ENCODE measurements around the gene IQGAP3.

Gene IQGAP3

GRCh38 chr1:156547434-156547833, 24.9 kb downstream of the IQGAP3 start:
- Mint-ChIP-seq H3K27me3 (no peaks in the 10 kb centered on the region), H3K9me3 (no peaks in the 10 kb centered on the region), H3K27ac (no peak overlapping the region), H3K4me3 (no peak overlapping the region), H3K36me3 (ENCODE audit: low read depth) (no peaks in the 10 kb centered on the region), H3K4me1 (peaks cover 6% of the 10 kb centered on the region)
- ATAC-seq, result no peak
- DNase-seq, result no peak

- H3K27ac Mint-ChIP-seq, result no peak overlapping the region
- no peak for ATAC-seq
- H3K27me3 Mint-ChIP-seq, result no peaks in the 10 kb centered on the region
- no peaks in the 10 kb centered on the region for H3K36me3 Mint-ChIP-seq (ENCODE audit: low read depth)
- H3K4me3 Mint-ChIP-seq, result no peak overlapping the region
- H3K4me1 Mint-ChIP-seq, result no peaks in the 10 kb centered on the region
- no peaks in the 10 kb centered on the region for H3K9me3 Mint-ChIP-seq
- no peak for DNase-seq
Observed at GRCh38 chr1:156546267-156546666, 26.1 kb downstream of the IQGAP3 start.

- Mint-ChIP-seq H3K27ac (no peak overlapping the region), H3K9me3 (no peaks in the 10 kb centered on the region), H3K4me1 (no peaks in the 10 kb centered on the region), H3K4me3 (no peak overlapping the region), H3K27me3 (no peaks in the 10 kb centered on the region), H3K36me3 (ENCODE audit: low read depth) (no peaks in the 10 kb centered on the region)
- DNase-seq, result no peak
- ATAC-seq, result no peak
Observed at GRCh38 chr1:156544592-156545102, 27.7 kb downstream of the IQGAP3 start.

GRCh38 chr1:156543066-156543465, 29.3 kb downstream of the IQGAP3 start:
- no peaks in the 10 kb centered on the region for H3K4me1 Mint-ChIP-seq
- H3K4me3 Mint-ChIP-seq, result no peak overlapping the region
- no peaks in the 10 kb centered on the region for H3K27me3 Mint-ChIP-seq
- H3K27ac Mint-ChIP-seq, result no peak overlapping the region
- ATAC-seq (no peak), DNase-seq (no peak)
- H3K9me3 Mint-ChIP-seq, result no peaks in the 10 kb centered on the region
- no peaks in the 10 kb centered on the region for H3K36me3 Mint-ChIP-seq (ENCODE audit: low read depth)

GRCh38 chr1:156540955-156541354, 31.4 kb downstream of the IQGAP3 start:
- H3K27me3 Mint-ChIP-seq, result no peaks in the 10 kb centered on the region
- H3K27ac Mint-ChIP-seq, result no peak overlapping the region
- ATAC-seq, result no peak
- no peak for DNase-seq
- no peaks in the 10 kb centered on the region for H3K9me3 Mint-ChIP-seq
- H3K36me3 Mint-ChIP-seq (ENCODE audit: low read depth), result peaks cover 2% of the 10 kb centered on the region
- no peaks in the 10 kb centered on the region for H3K4me1 Mint-ChIP-seq
- no peak overlapping the region for H3K4me3 Mint-ChIP-seq

- no peaks in the 10 kb centered on the region for H3K4me1 Mint-ChIP-seq
- no peak for DNase-seq
Observed at GRCh38 chr1:156539818-156540355, 32.5 kb downstream of the IQGAP3 start.

GRCh38 chr1:156538711-156539440, 33.5 kb downstream of the IQGAP3 start:
- ATAC-seq, result no peak
- Mint-ChIP-seq H3K9me3 (no peaks in the 10 kb centered on the region), H3K4me3 (no peak overlapping the region), H3K27ac (no peak overlapping the region), H3K36me3 (ENCODE audit: low read depth) (peaks cover 2% of the 10 kb centered on the region), H3K27me3 (no peaks in the 10 kb centered on the region), H3K4me1 (no peaks in the 10 kb centered on the region)
- DNase-seq, result no peak

More at GRCh38 chr1:156539818-156540355, 32.5 kb downstream of the IQGAP3 start:
- no peak overlapping the region for H3K4me3 Mint-ChIP-seq
- ATAC-seq, result no peak
- no peaks in the 10 kb centered on the region for H3K27me3 Mint-ChIP-seq
- peaks cover 2% of the 10 kb centered on the region for H3K36me3 Mint-ChIP-seq (ENCODE audit: low read depth)
- H3K27ac Mint-ChIP-seq, result peak overlapping the region; percentile 1
- no peaks in the 10 kb centered on the region for H3K9me3 Mint-ChIP-seq

- H3K27me3 Mint-ChIP-seq, result no peaks in the 10 kb centered on the region
Observed at GRCh38 chr1:156537027-156537426, 35.3 kb downstream of the IQGAP3 start.

GRCh38 chr1:156534424-156535060, 37.8 kb downstream of the IQGAP3 start:
- DNase-seq (no peak), ATAC-seq (no peak)
- Mint-ChIP-seq H3K4me1 (no peaks in the 10 kb centered on the region), H3K27ac (no peak overlapping the region), H3K9me3 (no peaks in the 10 kb centered on the region), H3K36me3 (ENCODE audit: low read depth) (peaks cover 2% of the 10 kb centered on the region), H3K27me3 (no peaks in the 10 kb centered on the region), H3K4me3 (no peak overlapping the region)

More at GRCh38 chr1:156537027-156537426, 35.3 kb downstream of the IQGAP3 start:
- Mint-ChIP-seq H3K4me3 (no peak overlapping the region), H3K36me3 (ENCODE audit: low read depth) (peaks cover 2% of the 10 kb centered on the region), H3K9me3 (no peaks in the 10 kb centered on the region), H3K27ac (no peak overlapping the region), H3K4me1 (no peaks in the 10 kb centered on the region)
- DNase-seq (no peak), ATAC-seq (no peak)

- no peaks in the 10 kb centered on the region for H3K27me3 Mint-ChIP-seq
- H3K4me3 Mint-ChIP-seq, result no peak overlapping the region
- peaks cover 2% of the 10 kb centered on the region for H3K36me3 Mint-ChIP-seq (ENCODE audit: low read depth)
- H3K9me3 Mint-ChIP-seq, result no peaks in the 10 kb centered on the region
- no peaks in the 10 kb centered on the region for H3K4me1 Mint-ChIP-seq
- ATAC-seq (no peak), DNase-seq (no peak)
- no peak overlapping the region for H3K27ac Mint-ChIP-seq
Observed at GRCh38 chr1:156533568-156534220, 38.7 kb downstream of the IQGAP3 start.

GRCh38 chr1:156532374-156532773, 40.0 kb downstream of the IQGAP3 start:
- DNase-seq, result no peak
- peaks cover 2% of the 10 kb centered on the region for H3K36me3 Mint-ChIP-seq (ENCODE audit: low read depth)
- no peak overlapping the region for H3K27ac Mint-ChIP-seq
- ATAC-seq, result no peak
- H3K9me3 Mint-ChIP-seq, result no peaks in the 10 kb centered on the region
- H3K27me3 Mint-ChIP-seq, result no peaks in the 10 kb centered on the region
- H3K4me1 Mint-ChIP-seq, result peaks cover 9% of the 10 kb centered on the region
- H3K4me3 Mint-ChIP-seq, result no peak overlapping the region

- Mint-ChIP-seq H3K27ac (no peak overlapping the region), H3K36me3 (ENCODE audit: low read depth) (peaks cover 10% of the 10 kb centered on the region), H3K9me3 (no peaks in the 10 kb centered on the region), H3K27me3 (no peaks in the 10 kb centered on the region), H3K4me3 (no peak overlapping the region), H3K4me1 (peaks cover 23% of the 10 kb centered on the region)
- DNase-seq, result no peak
- no peak for ATAC-seq
Observed at GRCh38 chr1:156530006-156530405, 42.4 kb downstream of the IQGAP3 start.

- Mint-ChIP-seq H3K27ac (no peak overlapping the region), H3K4me1 (peaks cover 34% of the 10 kb centered on the region), H3K27me3 (no peaks in the 10 kb centered on the region), H3K36me3 (ENCODE audit: low read depth) (peaks cover 10% of the 10 kb centered on the region), H3K4me3 (no peak overlapping the region), H3K9me3 (no peaks in the 10 kb centered on the region)
- DNase-seq, result no peak
- no peak for ATAC-seq
Observed at GRCh38 chr1:156528875-156529425, 43.4 kb downstream of the IQGAP3 start.

- DNase-seq (no peak), ATAC-seq (no peak)
- Mint-ChIP-seq H3K36me3 (ENCODE audit: low read depth) (peaks cover 10% of the 10 kb centered on the region), H3K4me3 (no peak overlapping the region), H3K27ac (no peak overlapping the region), H3K4me1 (peaks cover 36% of the 10 kb centered on the region), H3K9me3 (no peaks in the 10 kb centered on the region), H3K27me3 (no peaks in the 10 kb centered on the region)
Observed at GRCh38 chr1:156528231-156528630, 44.1 kb downstream of the IQGAP3 start.

Data from activated naive CD8-positive, alpha-beta T cell treated with anti-CD3 and anti-CD28 coated beads, Interleukin-2, amount 50 U/mL, for 24 hours (primary cell).